WERI-Rb-1 (cell line): ENCODE measurements around the gene IMP4.
A peak's percentile ranks its signal among the peaks of the same experiment; 100 is the strongest.

Source experiments
- DNase-seq: peaks from one replicate; pipeline ENCODE4 v3.0.0-alpha.2; 2020
- H3K27ac ChIP-seq: fragments of 250-450 bp; sonication (Bioruptor Pico); 2 replicates; pipeline ENCODE4 v1.5.1; 2020; ENCODE audit warnings: mild to moderate bottlenecking, moderate library complexity
- H3K27me3 ChIP-seq: fragments of 250-450 bp; sonication (Bioruptor Pico); 2 replicates; pipeline ENCODE4 v1.5.1; 2021; ENCODE audit warnings: mild to moderate bottlenecking, low read depth, moderate library complexity; ENCODE audit not compliant: insufficient read depth, severe bottlenecking
- H3K36me3 ChIP-seq: fragments of 250-450 bp; sonication (Bioruptor Pico); 2 replicates; pipeline ENCODE4 v1.5.1; 2020; ENCODE audit warnings: mild to moderate bottlenecking, moderate library complexity
- H3K4me3 ChIP-seq: 2 replicates; pipeline ENCODE4 v1.5.1; 2011; ENCODE audit warnings: low read depth, mild to moderate bottlenecking, control low read depth, low read length
- H3K9me3 ChIP-seq: fragments of 250-450 bp; sonication (Bioruptor Pico); 2 replicates; pipeline ENCODE4 v1.5.1; 2021; ENCODE audit warnings: mild to moderate bottlenecking, moderate library complexity; ENCODE audit not compliant: severe bottlenecking
- CTCF ChIP-seq: IDR thresholded peaks from 2 replicates; pipeline ENCODE4 v1.5.1; 2011; ENCODE audit warnings: low read depth, mild to moderate bottlenecking, control low read depth, inconsistent platforms, low read length

Gene IMP4

GRCh38 chr2:130349174-130349573, 6.5 kb downstream of the IMP4 start:
- Histone ChIP-seq H3K4me3 (no peak overlapping the region), H3K27me3 (no peaks in the 10 kb centered on the region), H3K9me3 (no peaks in the 10 kb centered on the region), H3K27ac (no peak overlapping the region), H3K36me3 (peaks cover 35% of the 10 kb centered on the region)
- no peak for DNase-seq
- TF ChIP-seq CTCF = no peak

GRCh38 chr2:130351711-130352110, 9.0 kb downstream of the IMP4 start:
- no peak for DNase-seq
- Histone ChIP-seq H3K4me3 (no peak overlapping the region), H3K27me3 (no peaks in the 10 kb centered on the region), H3K9me3 (no peaks in the 10 kb centered on the region), H3K36me3 (peaks cover 12% of the 10 kb centered on the region), H3K27ac (no peak overlapping the region)
- TF ChIP-seq CTCF = no peak

GRCh38 chr2:130352237-130352636, 9.5 kb downstream of the IMP4 start:
- Histone ChIP-seq H3K27me3 (no peaks in the 10 kb centered on the region), H3K36me3 (peaks cover 6% of the 10 kb centered on the region), H3K9me3 (no peaks in the 10 kb centered on the region), H3K4me3 (no peak overlapping the region), H3K27ac (no peak overlapping the region)
- no peak for TF ChIP-seq CTCF
- no peak for DNase-seq

GRCh38 chr2:130353291-130354138, 10.8 kb downstream of the IMP4 start:
- Histone ChIP-seq H3K9me3 (no peaks in the 10 kb centered on the region), H3K4me3 (no peak overlapping the region), H3K27ac (no peak overlapping the region), H3K27me3 (no peaks in the 10 kb centered on the region), H3K36me3 (no peaks in the 10 kb centered on the region)
- no peak for DNase-seq
- TF ChIP-seq CTCF = no peak

GRCh38 chr2:130354139-130354428, 11.4 kb downstream of the IMP4 start:
- no peak for DNase-seq
- H3K36me3 ChIP-seq = no peaks in the 10 kb centered on the region
- no peaks in the 10 kb centered on the region for H3K9me3 ChIP-seq
- no peaks in the 10 kb centered on the region for H3K27me3 ChIP-seq
- no peak overlapping the region for H3K4me3 ChIP-seq
- no peak for TF ChIP-seq CTCF
- H3K27ac ChIP-seq = no peak overlapping the region

- Histone ChIP-seq H3K9me3 (no peaks in the 10 kb centered on the region), H3K27ac (peak overlapping the region; percentile 72), H3K36me3 (no peaks in the 10 kb centered on the region), H3K27me3 (no peaks in the 10 kb centered on the region), H3K4me3 (peak overlapping the region; percentile 63)
- DNase-seq = no peak
- no peak for TF ChIP-seq CTCF
These were observed 12.5 kb downstream of the IMP4 start for GRCh38 chr2:130355172-130355577.
